Measurements from ENCODE around the gene NLRP4.
A peak's percentile ranks its signal among the peaks of the same experiment; 100 is the strongest.

Gene NLRP4

DNA sequence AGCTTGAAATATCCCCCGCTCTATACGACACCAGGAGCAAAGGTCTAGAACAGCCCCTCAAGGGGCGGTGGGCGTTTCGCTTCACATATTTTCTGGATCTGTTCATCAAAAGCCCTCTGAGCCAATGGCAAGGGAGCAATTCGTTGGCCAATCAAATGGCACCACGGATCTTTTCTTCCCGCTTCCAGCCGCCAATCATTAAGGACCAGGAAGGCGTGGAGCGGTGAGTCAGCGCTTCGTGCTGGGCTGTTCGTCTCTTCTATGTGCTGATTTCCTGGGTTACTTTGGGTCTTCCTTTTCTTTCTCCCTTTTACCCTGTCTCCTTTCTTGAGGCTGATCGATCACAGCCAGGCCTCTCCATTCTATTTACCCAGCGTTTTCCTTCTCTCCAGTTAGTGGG, at the start of gene NLRP4:
Gene NLRP4, plus strand, starts transcription at position 201 of the 400 bp plus-strand sequence. CDS start 15,541 bp downstream, outside the sequence.
- DNase-seq (ENCODE audit: low read depth): no peak

GRCh38 chr19:55795021-55795420, 41.3 kb upstream of the NLRP4 start:
- no peak for DNase-seq (ENCODE audit: low read depth)

DNA sequence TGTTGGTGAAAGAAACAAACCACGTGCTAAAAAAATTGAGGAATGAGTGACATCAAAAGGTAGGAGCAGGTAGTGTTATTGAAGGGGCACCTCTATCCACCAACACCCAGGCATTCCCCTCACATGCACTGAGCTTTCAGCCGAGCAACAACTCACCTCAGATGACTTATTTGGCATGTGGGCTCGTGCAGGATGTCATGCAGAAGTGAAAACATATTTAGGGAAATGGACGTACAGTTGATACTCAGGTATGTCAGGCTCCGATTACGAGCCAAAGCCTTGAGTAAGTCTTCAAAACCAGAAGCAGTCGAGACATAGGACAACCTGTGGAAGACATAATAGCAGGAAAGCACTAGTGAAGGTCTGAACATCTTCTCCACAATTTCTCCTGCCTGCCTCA, 34.9 kb upstream of the NLRP4 start:
- DNase-seq (ENCODE audit: low read depth): no peak

DNA sequence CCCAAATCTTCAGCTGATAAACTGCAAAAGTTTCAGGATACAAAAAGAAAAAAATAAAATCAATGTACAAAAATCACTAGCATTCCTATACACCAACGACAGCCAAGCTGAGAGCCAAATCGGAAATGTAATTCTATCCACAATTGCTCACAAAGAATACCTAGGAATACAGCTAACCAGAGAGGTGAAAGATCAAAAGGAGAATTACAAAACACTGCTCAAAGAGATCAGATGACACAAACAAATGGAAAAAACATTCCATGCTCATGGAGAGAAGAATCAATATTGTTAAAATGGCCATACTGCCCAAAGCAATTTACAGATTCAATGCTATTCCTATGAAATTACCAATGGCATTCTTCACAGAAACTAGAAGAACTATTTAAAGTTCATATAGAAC, 34.1 kb upstream of the NLRP4 start:
- DNase-seq (ENCODE audit: low read depth): no peak

GRCh38 chr19:55809381-55810058, 26.8 kb upstream of the NLRP4 start:
- peak; percentile 41 for DNase-seq (ENCODE audit: low read depth)

- no peak for DNase-seq (ENCODE audit: low read depth)
Observed at GRCh38 chr19:55811340-55811739, 25.0 kb upstream of the NLRP4 start.

DNA sequence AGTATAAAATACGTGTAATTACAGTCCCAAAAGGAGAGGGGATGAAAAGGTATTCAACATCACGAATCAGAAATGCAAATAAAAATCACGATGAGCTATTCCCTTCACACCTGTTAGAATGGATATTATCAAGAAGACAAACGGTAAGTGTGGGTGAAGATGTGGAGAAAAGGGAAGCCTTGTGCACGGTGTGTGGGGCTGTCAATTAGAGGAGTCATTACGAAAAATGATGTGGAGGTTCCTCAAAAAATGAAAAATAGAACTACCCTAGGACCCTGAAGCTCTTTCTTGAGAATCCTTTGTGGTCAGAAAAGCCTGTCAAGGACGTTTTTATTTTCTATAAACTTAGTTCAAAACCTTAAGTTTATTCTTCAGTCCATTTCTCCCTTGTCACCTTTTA, 23.9 kb upstream of the NLRP4 start:
- DNase-seq (ENCODE audit: low read depth): no peak

DNA sequence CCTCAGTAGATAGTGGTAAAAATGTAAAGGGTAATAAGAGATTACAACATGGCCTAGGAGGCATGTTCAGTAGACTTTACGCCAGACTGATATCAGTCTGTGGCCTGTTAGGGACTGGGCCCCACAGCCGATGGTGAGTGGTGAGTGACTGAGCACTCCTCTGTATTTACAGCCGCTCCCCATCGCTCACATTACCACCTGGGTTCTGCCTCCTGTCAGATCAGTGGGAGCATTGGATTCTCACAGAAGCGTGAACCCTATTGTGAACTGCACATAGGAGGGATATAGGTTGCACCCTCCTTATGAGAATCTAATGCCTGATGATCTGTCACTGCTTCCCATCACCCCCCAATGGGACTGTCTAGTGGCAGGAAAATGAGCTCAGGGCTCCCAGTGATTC, 22.4 kb upstream of the NLRP4 start:
- DNase-seq (ENCODE audit: low read depth): no peak

GRCh38 chr19:55820037-55820436, 16.3 kb upstream of the NLRP4 start:
- DNase-seq (ENCODE audit: low read depth): no peak

DNA sequence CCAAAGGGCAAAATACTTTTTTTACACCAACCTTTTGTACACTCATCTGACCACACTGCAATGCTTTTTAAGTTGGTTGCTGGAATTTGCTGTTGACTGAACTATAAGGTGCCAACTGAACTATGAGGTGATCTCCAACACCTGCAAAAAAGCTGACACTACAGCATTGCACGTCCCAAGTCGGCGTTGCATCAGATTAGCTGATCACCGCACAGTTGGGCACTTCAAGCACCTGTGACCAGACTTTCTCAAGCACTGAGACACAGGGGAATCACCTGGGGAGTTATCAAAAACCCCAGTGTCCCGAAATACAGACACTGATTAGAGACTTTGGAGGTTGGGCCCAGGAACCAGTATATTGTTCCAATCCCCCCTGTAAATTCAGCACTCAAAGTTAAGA, 5.7 kb upstream of the NLRP4 start:
- no peak for DNase-seq (ENCODE audit: low read depth)

DNA sequence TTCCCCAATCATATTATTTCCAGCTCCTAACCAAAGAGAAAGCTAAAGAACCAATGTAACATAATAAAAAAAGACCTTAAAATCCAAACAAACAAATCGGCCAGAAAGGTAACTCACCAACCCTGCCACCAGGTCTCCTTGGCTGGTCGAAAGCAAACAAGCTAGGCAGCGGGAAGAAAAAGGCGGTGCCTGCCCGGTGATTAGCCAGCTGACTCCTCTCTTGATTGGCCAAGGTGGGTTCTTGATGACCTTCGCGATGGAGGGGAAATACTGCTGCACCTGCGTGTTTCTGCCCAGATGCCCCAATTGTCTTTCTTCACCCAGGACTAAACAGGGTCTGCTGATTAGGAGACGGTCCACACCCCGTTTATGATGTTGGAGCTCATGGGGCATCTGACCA, 4.5 kb upstream of the NLRP4 start, which contains the start of gene NLRP11:
Gene NLRP11, minus strand, starts transcription at position 154 of the 400 bp plus-strand sequence. CDS start 13,825 bp downstream, outside the sequence.
- DNase-seq (ENCODE audit: low read depth): no peak

DNA sequence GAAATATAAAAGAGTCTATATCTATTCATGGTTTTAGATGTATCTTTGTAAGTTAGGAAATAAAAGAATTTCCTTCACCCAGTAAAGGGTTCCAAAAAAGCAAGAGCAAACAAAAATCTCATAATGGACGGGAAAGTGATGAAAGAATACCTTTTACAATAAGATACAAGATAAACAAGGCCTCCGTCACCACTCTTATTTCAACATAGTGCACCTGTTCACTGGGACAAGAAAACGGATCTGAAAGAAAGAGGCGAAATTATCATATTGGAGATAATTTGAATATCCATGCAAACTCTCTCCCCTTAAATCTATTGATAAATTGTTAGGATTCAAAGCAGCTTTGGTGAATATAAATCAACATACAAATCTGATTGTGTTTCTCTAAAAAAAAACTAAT, 3.7 kb upstream of the NLRP4 start:
- no peak for DNase-seq (ENCODE audit: low read depth)

GRCh38 chr19:55838251-55838650, 1.9 kb downstream of the NLRP4 start:
- DNase-seq (ENCODE audit: low read depth): no peak

- DNase-seq (ENCODE audit: low read depth): no peak
Observed at GRCh38 chr19:55838906-55839305, 2.6 kb downstream of the NLRP4 start.

GRCh38 chr19:55855160-55855559, 18.8 kb downstream of the NLRP4 start:
- DNase-seq (ENCODE audit: low read depth): no peak

DNA sequence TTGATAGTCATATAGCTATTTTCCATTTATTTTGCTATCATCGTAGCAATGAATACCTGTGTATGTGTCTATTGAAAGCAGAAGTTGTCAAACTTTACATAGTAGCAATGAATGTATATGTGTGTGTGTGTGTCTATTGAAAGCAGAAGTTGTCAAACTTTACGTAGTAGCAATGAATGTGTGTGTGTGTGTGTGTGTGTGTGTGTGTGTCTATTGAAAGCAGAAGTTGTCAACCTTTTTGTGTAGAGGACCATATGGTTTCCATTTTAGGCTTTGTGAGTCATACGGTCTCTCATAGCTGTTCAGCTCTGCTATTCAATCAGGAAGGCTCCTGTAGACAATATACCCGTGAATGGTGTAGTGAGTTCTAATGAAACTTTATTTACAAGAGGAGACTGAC, 20.8 kb downstream of the NLRP4 start:
- no peak for DNase-seq (ENCODE audit: low read depth)

- DNase-seq (ENCODE audit: low read depth): no peak
Observed at GRCh38 chr19:55857974-55858373, 21.6 kb downstream of the NLRP4 start.

DNA sequence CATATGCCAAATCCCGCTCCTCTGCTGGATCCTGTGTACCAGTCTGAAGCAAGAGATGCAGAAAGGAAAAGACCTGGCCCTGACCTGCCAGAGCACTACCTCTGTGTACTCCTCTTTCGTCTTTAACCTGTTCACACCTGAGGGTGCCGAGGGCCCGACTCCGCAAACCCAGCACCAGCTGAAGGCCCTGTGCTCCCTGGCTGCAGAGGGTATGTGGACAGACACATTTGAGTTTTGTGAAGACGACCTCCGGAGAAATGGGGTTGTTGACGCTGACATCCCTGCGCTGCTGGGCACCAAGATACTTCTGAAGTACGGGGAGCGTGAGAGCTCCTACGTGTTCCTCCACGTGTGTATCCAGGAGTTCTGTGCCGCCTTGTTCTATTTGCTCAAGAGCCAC, 22.1 kb downstream of the NLRP4 start:
- DNase-seq (ENCODE audit: low read depth): no peak

- DNase-seq (ENCODE audit: low read depth): no peak
Observed at GRCh38 chr19:55858969-55859368, 22.6 kb downstream of the NLRP4 start.

GRCh38 chr19:55866521-55866920, 30.2 kb downstream of the NLRP4 start:
- DNase-seq (ENCODE audit: low read depth): no peak

DNA sequence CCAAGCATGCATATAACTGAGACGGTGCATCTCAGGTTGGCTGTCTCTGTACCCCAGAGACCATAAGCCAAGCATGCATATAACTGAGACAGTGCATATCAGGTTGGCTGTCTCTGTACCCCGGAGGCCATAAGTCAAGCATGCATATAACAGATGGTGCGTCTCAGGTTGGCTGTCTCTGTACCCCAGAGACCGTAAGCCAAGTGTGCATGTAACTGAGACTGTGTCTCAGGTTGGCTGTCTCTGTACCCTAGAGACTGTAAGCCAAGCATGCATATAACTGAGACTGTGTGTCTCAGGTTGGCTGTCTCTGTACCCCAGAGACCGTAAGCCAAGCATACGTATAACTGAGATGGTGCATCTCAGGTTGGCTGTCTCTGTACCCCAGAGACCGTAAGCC, 30.8 kb downstream of the NLRP4 start:
- DNase-seq (ENCODE audit: low read depth): no peak

- DNase-seq (ENCODE audit: low read depth): no peak
Observed at GRCh38 chr19:55870736-55871135, 34.4 kb downstream of the NLRP4 start.

DNA sequence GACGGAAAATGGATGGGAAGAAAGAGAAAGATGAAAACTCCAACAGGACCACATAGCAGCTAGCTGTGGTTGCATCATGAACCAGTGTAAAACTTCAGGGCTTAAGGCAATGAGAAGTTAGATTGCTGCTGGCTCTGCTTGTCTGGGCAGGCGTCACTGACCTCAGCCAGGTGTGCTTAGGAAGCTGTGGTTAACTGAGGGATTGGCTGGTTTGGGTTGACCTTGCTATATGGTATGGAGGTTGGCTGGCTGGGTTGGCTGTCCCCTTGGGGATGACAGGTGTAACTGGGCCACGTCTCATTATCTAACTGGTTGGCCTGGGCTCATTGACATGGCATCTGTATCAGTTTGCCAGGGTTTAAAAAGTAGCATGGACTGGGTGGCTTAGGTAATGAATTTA, 40.9 kb downstream of the NLRP4 start:
- no peak for DNase-seq (ENCODE audit: low read depth)

DNA sequence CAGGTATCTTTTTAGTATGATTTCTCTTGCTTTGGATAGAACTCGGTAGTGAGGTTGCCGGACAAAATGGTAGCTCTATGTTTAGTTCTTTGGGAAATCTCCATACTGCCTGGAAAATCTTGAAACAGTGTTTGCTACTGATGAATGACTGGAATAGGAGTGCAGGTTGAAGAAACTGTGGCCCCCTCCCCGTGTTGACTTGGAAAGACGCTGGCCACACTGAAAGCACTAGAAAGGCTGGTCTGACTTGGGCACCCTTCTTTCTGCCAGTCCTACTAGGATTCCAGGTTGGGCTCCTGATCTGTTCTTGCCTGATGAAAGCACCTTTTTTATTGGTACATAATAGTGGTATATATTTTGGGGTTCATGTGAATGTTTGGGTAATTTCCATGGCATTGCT, 46.3 kb downstream of the NLRP4 start:
- no peak for DNase-seq (ENCODE audit: low read depth)

All from amniotic epithelial cell (primary cell).